ENCODE data around the gene GRK5.

The GRK5 gene

GRCh38 chr10:119393019-119393418 lies 185.6 kb downstream of the GRK5 start:
- Mint-ChIP-seq H3K4me1 (peaks cover 45% of the 10 kb centered on the region), H3K27me3 (ENCODE audit: low read depth) (peaks cover 4% of the 10 kb centered on the region), H3K9me3 (no peaks in the 10 kb centered on the region), H3K27ac (peak overlapping the region in 1 of 3 experiments; percentile 67), H3K4me3 (no peak overlapping the region), H3K36me3 (ENCODE audit: low read depth) (peaks cover 5% of the 10 kb centered on the region)
- TF ChIP-seq CTCF (IDR thresholded peaks at IDR 0.05; ENCODE audit: unreplicated experiment in 3 of 3), result no peak

GRCh38 chr10:119393421-119393820 lies 186.1 kb downstream of the GRK5 start:
- peak overlapping the region; percentile 21 to 80 (median 25) for H3K27ac Mint-ChIP-seq
- H3K36me3 Mint-ChIP-seq (ENCODE audit: low read depth), result peaks cover 5% of the 10 kb centered on the region
- TF ChIP-seq CTCF (IDR thresholded peaks at IDR 0.05; ENCODE audit: unreplicated experiment in 3 of 3), result no peak
- H3K27me3 Mint-ChIP-seq (ENCODE audit: low read depth), result peaks cover 4% of the 10 kb centered on the region
- H3K4me3 Mint-ChIP-seq, result no peak overlapping the region
- H3K9me3 Mint-ChIP-seq, result no peaks in the 10 kb centered on the region
- H3K4me1 Mint-ChIP-seq, result peaks cover 45% of the 10 kb centered on the region

- Mint-ChIP-seq H3K27me3 (ENCODE audit: low read depth) (peaks cover 4% of the 10 kb centered on the region), H3K9me3 (no peaks in the 10 kb centered on the region), H3K4me1 (peaks cover 49% of the 10 kb centered on the region), H3K36me3 (ENCODE audit: low read depth) (peaks cover 5% of the 10 kb centered on the region), H3K27ac (peak overlapping the region; percentile 21 to 80 (median 25)), H3K4me3 (peak overlapping the region in 1 of 3 experiments; percentile 37)
- no peak for TF ChIP-seq CTCF (IDR thresholded peaks at IDR 0.05; ENCODE audit: unreplicated experiment in 3 of 3)
Measured at GRCh38 chr10:119393845-119394244, 186.5 kb downstream of the GRK5 start.

GRCh38 chr10:119394657-119395279 lies 187.4 kb downstream of the GRK5 start:
- H3K4me3 Mint-ChIP-seq, result no peak overlapping the region
- peaks cover 57% of the 10 kb centered on the region for H3K4me1 Mint-ChIP-seq
- H3K27me3 Mint-ChIP-seq (ENCODE audit: low read depth), result peaks cover 6% of the 10 kb centered on the region
- TF ChIP-seq CTCF (IDR thresholded peaks at IDR 0.05; ENCODE audit: unreplicated experiment in 3 of 3), result no peak
- H3K27ac Mint-ChIP-seq, result peak overlapping the region; percentile 21 to 80 (median 47)
- H3K9me3 Mint-ChIP-seq, result no peaks in the 10 kb centered on the region
- H3K36me3 Mint-ChIP-seq (ENCODE audit: low read depth), result peaks cover 9% of the 10 kb centered on the region

GRCh38 chr10:119395280-119396007 lies 188.1 kb downstream of the GRK5 start:
- Mint-ChIP-seq H3K4me3 (no peak overlapping the region), H3K36me3 (ENCODE audit: low read depth) (peaks cover 9% of the 10 kb centered on the region), H3K4me1 (peaks cover 59% of the 10 kb centered on the region), H3K27me3 (ENCODE audit: low read depth) (peaks cover 9% of the 10 kb centered on the region), H3K27ac (peak overlapping the region; percentile 21 to 78 (median 47)), H3K9me3 (no peaks in the 10 kb centered on the region)
- no peak for TF ChIP-seq CTCF (IDR thresholded peaks at IDR 0.05; ENCODE audit: unreplicated experiment in 3 of 3)
